Left kidney (tissue), 2 donors: ENCODE results near the gene KCNF1. TPM values are rescaled to one million over a fixed set of nuclear protein-coding genes. Genes with fewer than 3 reads are reported as not detected.

Source experiments
- DNase-seq: peaks from one replicate; pipeline ENCODE4 v3.0.0-alpha.2; 2013
- polyA plus RNA-seq: library from polyadenylated mRNA; unstranded; fragments of 120-200 nt; gene quantifications from one replicate; pipeline ENCODE4 v1.2.1, GENCODE V29; 2013; ENCODE audit not compliant: insufficient read length

Gene KCNF1
- polyA plus RNA-seq, 1 donor: 0.95 TPM

GRCh38 chr2:10879624-10880585 is 31.8 kb upstream of the KCNF1 start:
- DNase-seq: no peak

GRCh38 chr2:10880586-10881321 is 31.0 kb upstream of the KCNF1 start:
- no peak for DNase-seq

- no peak for DNase-seq
These were observed 29.2 kb upstream of the KCNF1 start for GRCh38 chr2:10882568-10882967.

DNA sequence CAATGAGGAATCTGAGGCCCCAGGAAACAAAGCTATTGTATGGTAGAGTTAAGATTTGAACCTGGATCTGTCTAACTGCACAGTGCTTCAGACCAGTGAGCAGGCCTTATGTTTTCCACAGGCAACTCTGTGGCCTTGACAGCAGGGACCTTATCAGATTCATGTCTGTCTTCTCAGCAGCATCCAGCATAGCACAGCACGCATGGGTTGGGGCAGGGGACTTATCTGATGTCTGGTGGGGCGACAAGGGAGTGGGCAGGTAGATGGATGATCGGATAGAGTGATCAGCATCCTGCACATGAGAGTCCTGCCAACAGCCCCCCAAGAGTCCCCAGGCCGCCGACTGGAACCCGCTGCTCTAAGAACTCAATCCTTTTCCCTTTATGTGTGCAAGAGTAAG is 28.7 kb upstream of the KCNF1 start:
- no peak for DNase-seq

DNA sequence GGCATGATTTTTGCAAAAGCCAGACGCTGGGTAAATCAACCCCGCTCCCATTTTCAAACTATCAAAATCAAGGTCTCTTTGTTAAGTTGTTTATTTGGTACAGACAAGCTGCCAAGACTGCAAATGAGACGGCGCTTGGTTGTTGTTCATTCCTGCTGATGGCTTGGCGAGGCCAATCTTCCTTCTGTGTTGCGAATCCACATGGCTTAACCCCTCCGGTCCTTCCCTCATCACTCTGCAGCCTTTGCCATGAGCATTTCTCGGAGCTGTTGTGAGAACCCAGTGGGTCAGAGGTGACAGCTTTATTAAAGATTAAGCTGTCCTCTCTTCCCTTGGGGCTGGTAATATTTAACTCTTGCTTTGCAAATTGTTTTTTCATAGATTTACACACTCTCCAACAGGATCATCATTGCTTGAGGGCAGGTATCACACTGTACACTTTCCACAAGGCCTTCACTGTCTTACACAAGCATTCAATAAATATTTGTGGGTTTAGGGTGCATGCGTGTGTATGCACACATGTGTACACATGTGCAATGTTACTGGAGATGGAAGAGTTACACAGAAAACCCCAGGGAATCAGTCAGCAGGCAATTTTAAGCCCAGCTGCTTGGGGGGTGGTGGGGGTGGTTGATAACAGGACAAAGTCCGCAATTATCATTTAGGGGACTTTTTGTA is 27.8 kb upstream of the KCNF1 start:
- no peak for DNase-seq

DNA sequence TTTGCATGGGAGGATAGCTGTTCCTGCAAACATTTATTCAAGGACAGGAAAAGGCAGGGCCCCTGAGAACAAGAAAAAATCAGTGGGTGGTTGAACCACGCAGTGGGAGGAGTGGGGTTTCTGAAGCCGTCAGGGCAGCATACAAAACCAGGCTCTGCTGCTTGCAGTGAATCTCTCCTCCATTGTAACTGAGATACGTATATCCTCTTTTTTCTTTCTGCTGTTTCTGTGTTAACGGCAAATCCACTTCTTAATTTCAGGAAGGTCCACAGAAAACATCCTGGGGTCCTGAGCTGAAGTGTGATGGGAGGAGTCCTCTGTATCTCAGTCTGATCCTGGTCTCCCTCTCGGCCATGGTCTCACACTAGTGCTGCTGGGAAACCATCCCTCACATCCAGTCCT is 27.2 kb upstream of the KCNF1 start:
- DNase-seq: no peak

- no peak for DNase-seq
These were observed 26.5 kb upstream of the KCNF1 start for GRCh38 chr2:10885094-10885860.

GRCh38 chr2:10887476-10887875 is 24.3 kb upstream of the KCNF1 start:
- no peak for DNase-seq

- no peak for DNase-seq
These were observed 22.0 kb upstream of the KCNF1 start for GRCh38 chr2:10889651-10890215.

GRCh38 chr2:10890706-10891270 is 20.9 kb upstream of the KCNF1 start:
- DNase-seq: no peak

GRCh38 chr2:10891390-10891789 is 20.3 kb upstream of the KCNF1 start:
- DNase-seq: no peak

- DNase-seq: no peak
These were observed 19.9 kb upstream of the KCNF1 start for GRCh38 chr2:10891848-10892247.

DNA sequence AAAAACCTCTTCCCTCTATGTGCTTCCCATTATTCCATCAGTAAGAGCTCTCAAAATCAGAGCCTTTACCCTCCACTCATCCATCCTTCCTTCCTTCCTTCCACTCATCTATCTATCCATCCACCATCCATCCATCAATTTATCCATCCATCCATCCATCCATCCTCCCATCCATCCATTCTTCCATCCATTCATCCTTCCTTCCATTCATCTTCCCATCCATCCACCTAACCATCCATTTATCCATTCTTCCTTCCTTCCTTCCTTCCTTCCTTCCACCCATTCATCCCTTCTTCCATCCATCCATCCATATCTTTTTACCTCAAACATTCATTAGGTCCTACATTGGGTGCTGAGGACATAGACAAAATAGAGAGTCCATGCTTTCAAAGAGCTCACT is 19.4 kb upstream of the KCNF1 start:
- no peak for DNase-seq

- DNase-seq: no peak
These were observed 18.9 kb upstream of the KCNF1 start for GRCh38 chr2:10892796-10893350.

DNA sequence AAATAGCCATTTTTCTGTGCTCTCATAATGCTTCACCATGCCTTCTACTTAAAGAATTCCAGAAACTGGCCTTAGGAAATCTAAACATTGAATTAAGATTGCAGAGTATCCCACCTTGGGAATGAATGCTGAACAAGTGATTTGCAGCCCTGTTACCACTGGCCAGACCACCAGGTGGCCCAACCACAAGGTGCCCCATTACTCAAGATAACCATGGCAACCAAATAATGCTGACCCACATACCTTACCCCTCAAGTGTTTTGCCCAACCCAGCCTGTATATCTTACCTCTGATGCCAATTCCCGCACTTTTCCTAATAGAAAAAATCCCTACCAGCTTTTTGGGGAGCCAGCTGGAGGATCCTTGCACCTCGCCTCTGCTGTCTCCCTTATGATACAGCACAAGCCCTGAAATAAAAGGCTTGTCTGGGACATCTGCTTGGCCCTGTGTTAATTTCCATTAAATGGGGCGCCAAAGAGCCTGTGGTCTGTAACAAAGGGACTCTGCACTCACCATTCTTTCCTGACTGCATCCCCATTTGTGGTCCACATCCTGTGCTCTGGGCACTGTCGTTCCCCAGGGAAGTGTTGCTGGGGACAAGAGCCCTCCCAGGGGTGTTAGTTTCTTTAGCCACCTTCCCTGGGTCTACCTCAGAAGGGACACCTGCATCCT is 17.3 kb upstream of the KCNF1 start:
- no peak for DNase-seq

DNA sequence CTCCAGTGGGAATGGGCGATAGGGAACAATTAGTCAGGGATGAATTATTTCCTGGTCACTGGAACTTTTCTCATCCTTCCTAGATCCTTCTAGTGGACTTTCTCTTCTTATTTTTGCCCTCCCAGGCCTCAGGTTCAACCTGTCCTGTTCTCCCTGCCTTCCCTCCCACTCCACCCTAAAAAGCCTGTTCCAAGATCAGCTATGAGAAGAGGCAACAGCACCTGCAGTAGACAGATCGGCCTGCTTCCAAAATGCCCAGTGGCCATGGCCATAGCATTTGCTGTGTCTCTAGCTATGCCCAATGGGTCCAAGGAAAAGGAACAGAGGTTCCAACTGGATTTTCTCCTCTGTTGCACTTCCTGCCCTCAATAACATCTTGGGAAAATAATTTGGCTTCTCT is 16.5 kb upstream of the KCNF1 start:
- no peak for DNase-seq

GRCh38 chr2:10897956-10898355 is 13.8 kb upstream of the KCNF1 start:
- DNase-seq: no peak

GRCh38 chr2:10900216-10901109 is 11.3 kb upstream of the KCNF1 start:
- DNase-seq: no peak
